Astrocyte (in vitro differentiated cells and primary cell): ENCODE results near the gene SPACA7.

ENCODE experiments used
- EZH2 ChIP-seq: IDR thresholded peaks from 2 replicates; pipeline ENCODE4 v1.6.1; 2012; ENCODE audit warnings: mild to moderate bottlenecking, low read length, inconsistent platforms; ENCODE audit not compliant: insufficient read depth
- TF ChIP-seq, protein P1 (sequence below): IDR thresholded peaks from 2 replicates; pipeline ENCODE4 v1.5.1; 2011; ENCODE audit warnings: low read depth, mild to moderate bottlenecking, inconsistent platforms, low read length, moderate library complexity; ENCODE audit not compliant: insufficient read depth

GRCh38 chr13:112356190-112356589 lies 20.0 kb upstream of the SPACA7 start:
- TF ChIP-seq, protein P1, sequence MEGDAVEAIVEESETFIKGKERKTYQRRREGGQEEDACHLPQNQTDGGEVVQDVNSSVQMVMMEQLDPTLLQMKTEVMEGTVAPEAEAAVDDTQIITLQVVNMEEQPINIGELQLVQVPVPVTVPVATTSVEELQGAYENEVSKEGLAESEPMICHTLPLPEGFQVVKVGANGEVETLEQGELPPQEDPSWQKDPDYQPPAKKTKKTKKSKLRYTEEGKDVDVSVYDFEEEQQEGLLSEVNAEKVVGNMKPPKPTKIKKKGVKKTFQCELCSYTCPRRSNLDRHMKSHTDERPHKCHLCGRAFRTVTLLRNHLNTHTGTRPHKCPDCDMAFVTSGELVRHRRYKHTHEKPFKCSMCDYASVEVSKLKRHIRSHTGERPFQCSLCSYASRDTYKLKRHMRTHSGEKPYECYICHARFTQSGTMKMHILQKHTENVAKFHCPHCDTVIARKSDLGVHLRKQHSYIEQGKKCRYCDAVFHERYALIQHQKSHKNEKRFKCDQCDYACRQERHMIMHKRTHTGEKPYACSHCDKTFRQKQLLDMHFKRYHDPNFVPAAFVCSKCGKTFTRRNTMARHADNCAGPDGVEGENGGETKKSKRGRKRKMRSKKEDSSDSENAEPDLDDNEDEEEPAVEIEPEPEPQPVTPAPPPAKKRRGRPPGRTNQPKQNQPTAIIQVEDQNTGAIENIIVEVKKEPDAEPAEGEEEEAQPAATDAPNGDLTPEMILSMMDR = no peak
- no peak for TF ChIP-seq EZH2
